K562 (cell line): Measurements from ENCODE around the gene ERO1B. TPM values are rescaled to one million over a fixed set of nuclear protein-coding genes. Genes with fewer than 3 reads are reported as not detected.

Experiments used
- ATAC-seq: fragments of 200-7000 bp; cut with Tn5 transposase; 3 replicates; pipeline ENCODE4 v1.9.1; 2020; ENCODE audit warnings: moderate library complexity
- BruUV-seq: library from RNA; stranded (reverse); fragments of 400-500 nt; replicated peaks from 2 replicates; lab custom pipeline; 2021; lab: Mats Ljungman, UMichigan
- CTCF ChIA-PET: fragments of 300-600 bp; formaldehyde crosslinking; extraction: SDS; loops from one replicate; lab custom pipeline; 2021; ENCODE audit warnings: low intra/inter-chr PET ratio; lab: Yijun Ruan, JAX
- POLR2A ChIA-PET: fragments of 300-600, 350-650 bp; sonication (Branson Sonifier 250); formaldehyde crosslinking; extraction: SDS; loops from one replicate; lab custom pipeline; 2021; ENCODE audit warnings: antibody characterized with exemption, inconsistent platforms; lab: Yijun Ruan, JAX
- DNase-seq, 4 experiments: peaks; one replicate each; pipeline versions ENCODE4 v3.0.0 to v3.0.0-alpha.2; 2011 to 2018; ENCODE audit warnings: low spot score in 3 of 4, mixed read lengths in 3 of 4; ENCODE audit errors: extremely low read depth in 1 of 4
- FAIRE-seq: peaks from 2 replicates; lab custom pipeline; 2011; peaks lifted over from hg19 to GRCh38; lab: Jason Lieb, UNC
- H2AFZ ChIP-seq: 2 replicates; pipeline ENCODE4 v1.6.0; 2011; ENCODE audit warnings: low read depth, low read length, control low read depth, inconsistent platforms
- H3K27ac ChIP-seq: fragments of 200-600 bp; 3 replicates; pipeline ENCODE4 v1.8.0; 2011; ENCODE audit warnings: low read depth, mild to moderate bottlenecking, control low read depth, inconsistent platforms, low read length, moderate library complexity, mixed read lengths; ENCODE audit errors: extremely low read depth
- H3K27me3 ChIP-seq, 2 experiments: fragments of 300-600 bp in 1 of 2; 2 replicates in 1 of 2; 3 replicates in 1 of 2; pipeline versions ENCODE4 v1.6.0 to v1.8.0; 2011; ENCODE audit warnings: inconsistent platforms in 2 of 2, low read length in 2 of 2, mild to moderate bottlenecking in 1 of 2, mixed read lengths in 1 of 2, moderate library complexity in 1 of 2; ENCODE audit not compliant: control insufficient read depth in 2 of 2, insufficient read depth in 2 of 2
- H3K36me3 ChIP-seq: fragments of 300-600 bp; 3 replicates; pipeline ENCODE4 v1.8.0; 2011; ENCODE audit warnings: mild to moderate bottlenecking, low read length, inconsistent platforms; ENCODE audit not compliant: control insufficient read depth, insufficient read depth
- H3K4me1 ChIP-seq, 2 experiments: fragments of 200-600 bp in 1 of 2; replicated peaks in 1 of 2; 2 replicates in 1 of 2; 3 replicates in 1 of 2; pipeline versions ENCODE4 v1.5.1 to v1.8.0; 2011; ENCODE audit warnings: inconsistent platforms in 2 of 2, low read length in 2 of 2, mild to moderate bottlenecking in 1 of 2, mixed read lengths in 1 of 2, moderate library complexity in 1 of 2; ENCODE audit not compliant: control insufficient read depth in 2 of 2, insufficient read depth in 2 of 2
- H3K4me2 ChIP-seq: 2 replicates; pipeline ENCODE4 v1.6.1; 2011; ENCODE audit warnings: low read length, control low read depth, inconsistent platforms, mixed read lengths; ENCODE audit not compliant: insufficient read depth
- H3K4me3 ChIP-seq: fragments of 200-600 bp; sonication (generic), shearing (Covaris generic); 2 replicates; pipeline ENCODE4 v1.5.1; 2016; ENCODE audit warnings: control low read depth, inconsistent platforms
- H3K79me2 ChIP-seq: fragments of 200-600 bp; 3 replicates; pipeline ENCODE4 v1.8.0; 2011; ENCODE audit warnings: low read length, inconsistent platforms; ENCODE audit not compliant: control insufficient read depth, insufficient read depth
- H3K9ac ChIP-seq, 2 experiments: 2 replicates each; pipeline versions ENCODE4 v1.6.0 to v1.6.1; 2011; ENCODE audit warnings: low read depth in 2 of 2, low read length in 2 of 2, control low read depth in 1 of 2, inconsistent platforms in 1 of 2, mild to moderate bottlenecking in 1 of 2, mixed read lengths in 1 of 2; ENCODE audit not compliant: insufficient read depth in 1 of 2
- H3K9me1 ChIP-seq: one replicate; pipeline ENCODE4 v1.6.0; 2011; ENCODE audit warnings: inconsistent platforms, mild to moderate bottlenecking, low read length, moderate library complexity; ENCODE audit not compliant: control insufficient read depth, insufficient read depth
- H3K9me3 ChIP-seq: replicated peaks from 2 replicates; pipeline ENCODE4 v1.5.1; 2011; ENCODE audit warnings: low read depth, low read length, inconsistent platforms; ENCODE audit not compliant: control insufficient read depth, insufficient read depth
- H4K20me1 ChIP-seq: replicated peaks from 2 replicates; pipeline ENCODE4 v1.6.1; 2011; ENCODE audit warnings: low read length, inconsistent platforms, mixed read lengths; ENCODE audit not compliant: control insufficient read depth, insufficient read depth
- BRD9 ChIP-seq: fragments of 450-650 bp; IDR thresholded peaks from 2 replicates; pipeline ENCODE4 v1.6.1; 2018; ENCODE audit warnings: low read depth; ENCODE audit not compliant: partially characterized antibody
- CTBP1 ChIP-seq: fragments of 450-650 bp; IDR thresholded peaks from 2 replicates; pipeline ENCODE4 v1.6.1; 2016; ENCODE audit warnings: borderline replicate concordance
- ETS2 ChIP-seq: IDR thresholded peaks from 2 replicates; pipeline ENCODE4 v1.6.1; 2016; ENCODE audit warnings: borderline replicate concordance, missing genetic modification characterization, mild to moderate bottlenecking, moderate library complexity, missing compliant biosample characterization; ENCODE audit not compliant: poor library complexity, severe bottlenecking
- HDAC3 ChIP-seq: fragments of 450-650 bp; IDR thresholded peaks from 2 replicates; pipeline ENCODE4 v1.6.1; 2018; ENCODE audit warnings: borderline replicate concordance, mild to moderate bottlenecking, moderate library complexity; ENCODE audit not compliant: partially characterized antibody
- HMBOX1 ChIP-seq: sonication (generic); IDR thresholded peaks from 2 replicates; pipeline ENCODE4 v1.6.1; 2016
- JUND ChIP-seq, 2 experiments: IDR thresholded peaks; 2 replicates in 1 of 2; 3 replicates in 1 of 2; pipeline ENCODE4 v1.6.1; 2011; ENCODE audit warnings: borderline replicate concordance in 2 of 2, low read depth in 2 of 2, low read length in 2 of 2, improper control_type of control experiment in 1 of 2, missing biosample characterization in 1 of 2, missing genetic modification characterization in 1 of 2, missing genetic modification reagents in 1 of 2
- KLF16 ChIP-seq: IDR thresholded peaks from 2 replicates; pipeline ENCODE4 v1.6.1; 2016; ENCODE audit warnings: antibody characterized with exemption
- MAFG ChIP-seq: fragments of 450-650 bp; conservative IDR thresholded peaks from 2 replicates; pipeline ENCODE4 v1.6.1; 2016; ENCODE audit warnings: missing genetic modification characterization, missing compliant biosample characterization
- MAFK ChIP-seq: IDR thresholded peaks from 2 replicates; pipeline ENCODE4 v1.6.1; 2011; ENCODE audit warnings: low read length, improper control_type of control experiment
- ZBTB1 ChIP-seq: sonication (generic); formaldehyde crosslinking; IDR thresholded peaks from 2 replicates; pipeline ENCODE4 v1.8.1; 2023; ENCODE audit warnings: missing genetic modification reagents, low read depth, mild to moderate bottlenecking, borderline replicate concordance
- ZNF395 ChIP-seq: fragments of 200-800 bp; sonication (Bioruptor generic); IDR thresholded peaks from 2 replicates; pipeline ENCODE4 v1.6.1; 2017; ENCODE audit warnings: missing genetic modification characterization, missing compliant biosample characterization
- WGBS: fragments of 100-300 bp; shearing (Covaris generic); methylation state at CpG from one replicate; pipeline ENCODE4 v1.1.6; 2016; ENCODE audit warnings: low coverage, mixed read lengths; ENCODE audit not compliant: insufficient coverage; ENCODE audit errors: missing lambda C conversion rate; 5-methylcytosine and 5-hydroxymethylcytosine counted together
- in situ Hi-C: fragments of 300-500 bp; cut with MboI; formaldehyde crosslinking; loops from 4 replicates; pipeline ENCODE4 v1.15.0; 2018; ENCODE audit warnings: inconsistent platforms, mixed read lengths
- intact Hi-C: fragments of 100-400 bp; cut with micrococcal nuclease; formaldehyde crosslinking; loops from 2 replicates; pipeline ENCODE4 v1.14.2; 2022
- polyA plus RNA-seq, 8 experiments: library from polyadenylated mRNA; depleted of rRNA in 4 of 8; stranded (reverse) in 5 of 8; unstranded in 3 of 8; fragments of >200 nt; fragmentation: Nextera tagmentation in 2 of 8; fragmentation: Illumina TruSeq in 1 of 8; extraction: Ambion mirVana in 2 of 8; extraction: Trizol in 1 of 8; gene quantifications; 2 replicates each; pipeline versions ENCODE4 v1.2.1 to v1.2.3, GENCODE V29; 2011 to 2014; ENCODE audit warnings: inconsistent platforms in 1 of 8, missing spikeins in 1 of 8
- total RNA-seq, 7 experiments: library from RNA; depleted of rRNA in 6 of 7; stranded (reverse); fragments of >200 nt in 6 of 7; fragmentation: Illumina TruSeq in 2 of 7; extraction: Trizol in 2 of 7; gene quantifications; 2 replicates each; pipeline versions ENCODE4 v1.2.1 to v1.2.3, GENCODE V29; 2011 to 2021; ENCODE audit warnings: low replicate concordance in 1 of 7

ERO1B gene
- total and polyA plus RNA-seq, 9 of the 15 experiments (the other 6 are each of a cell fraction or from before 2014, with no cell fraction given): 0.59 to 6.4 (median 4.2) TPM

- intact Hi-C loops: no loop called here
- Histone ChIP-seq H3K4me2 (0 out of 2 replicates have a peak overlapping the region, but pooled peaks have one; percentile 6), H3K9ac (no peak overlapping the region; a peak in 1 of 4 replicates), H3K27me3 (no peaks in the 10 kb centered on the region), H3K9me1 (no peaks in the 10 kb centered on the region), H3K79me2 (no peaks in the 10 kb centered on the region), H4K20me1 (no peaks in the 10 kb centered on the region), H3K4me3 (no peak overlapping the region), H2AFZ (0 out of 2 replicates have a peak overlapping the region, but pooled peaks have one; percentile 3), H3K27ac (no peak overlapping the region; the same call in 2 of the 3 replicates), H3K4me1 (peaks cover 0 to 10% of the 10 kb centered on the region in 2 experiments; a peak in 3 of 5 replicates), H3K36me3 (no peaks in the 10 kb centered on the region), H3K9me3 (no peaks in the 10 kb centered on the region)
- ChIA-PET POLR2A (interaction anchor here (1.4 kb wide), 2 partner anchors 23 to 75 kb away, joined by 3 to 4 read pairs; partner anchors contain the start of gene ERO1B), CTCF (no interaction called here)
- peak in 1 of 4 experiments; percentile 37 for DNase-seq
- no peak for FAIRE-seq
- ATAC-seq: peak; percentile 87
- in situ Hi-C loops: no loop called here
- WGBS: 32% methylated on average over 4 of the region's 4 CpGs
- no TSS peak for BruUV-seq
- TF ChIP-seq ETS2: no peak
- no peak for TF ChIP-seq ZBTB1 (CRISPR knock-in tag)
- TF ChIP-seq HMBOX1: peak; percentile 43; the same call in 1 of the 2 replicates
- TF ChIP-seq KLF16: no peak
- 0 out of 2 replicates have a peak, but pooled peaks have one; percentile 16 for TF ChIP-seq CTBP1
- no peak for TF ChIP-seq ZNF395 (CRISPR knock-in tag)
- no peak for TF ChIP-seq JUND (IDR thresholded peaks at IDR 0.05; ENCODE audit: borderline replicate concordance, low read depth, low read length)
- TF ChIP-seq JUND (tag; IDR thresholded peaks at IDR 0.05; ENCODE audit: borderline replicate concordance, low read depth, low read length): peak; percentile 8; the same call in 1 of the 3 replicates
- TF ChIP-seq BRD9: no peak
- 0 out of 2 replicates have a peak, but pooled peaks have one; percentile 7 for TF ChIP-seq MAFG (tag)
- peak; percentile 66; the same call in 1 of the 2 replicates for TF ChIP-seq MAFK
- TF ChIP-seq HDAC3: no peak
These were observed 75.2 kb downstream of the ERO1B start for GRCh38 chr1:236206548-236206947.
